Ishikawa (cell line): ENCODE data around the gene PTGS1.

Source experiments
- TEAD4 ChIP-seq: IDR thresholded peaks from 2 replicates; pipeline ENCODE4 v1.6.1; 2012
- TF ChIP-seq, protein P1 (sequence below): IDR thresholded peaks from 2 replicates; pipeline ENCODE4 v1.6.1; 2012
- TF ChIP-seq, protein P2 (sequence below): IDR thresholded peaks from 2 replicates; pipeline ENCODE4 v1.6.1; 2012; ENCODE audit warnings: low read depth, mild to moderate bottlenecking
- TF ChIP-seq, protein P3 (sequence below): IDR thresholded peaks from 2 replicates; pipeline ENCODE4 v1.6.1; 2012

DNA sequence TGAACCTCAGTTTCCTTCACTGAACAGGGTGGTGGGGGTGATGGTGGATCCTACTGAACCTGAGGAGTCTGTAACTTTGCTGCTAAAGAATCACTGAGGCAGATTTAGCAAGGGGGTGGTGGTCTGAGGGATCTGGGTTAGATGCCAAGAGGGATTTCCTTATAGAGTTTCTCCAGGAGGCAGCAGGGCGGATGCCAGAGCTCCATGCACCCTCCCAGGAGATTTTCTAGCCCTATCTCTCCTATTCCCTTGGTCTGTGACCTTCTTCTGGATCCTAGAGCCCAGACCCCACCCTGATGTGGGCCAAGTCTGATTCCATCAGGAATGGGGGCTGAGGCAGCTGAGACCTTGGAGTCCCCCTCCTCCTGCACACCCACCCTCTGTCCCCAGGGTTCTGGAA is 6.0 kb downstream of the PTGS1 start:
- TF ChIP-seq, protein P1, sequence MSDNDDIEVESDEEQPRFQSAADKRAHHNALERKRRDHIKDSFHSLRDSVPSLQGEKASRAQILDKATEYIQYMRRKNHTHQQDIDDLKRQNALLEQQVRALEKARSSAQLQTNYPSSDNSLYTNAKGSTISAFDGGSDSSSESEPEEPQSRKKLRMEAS: no peak
- TF ChIP-seq, protein P2, sequence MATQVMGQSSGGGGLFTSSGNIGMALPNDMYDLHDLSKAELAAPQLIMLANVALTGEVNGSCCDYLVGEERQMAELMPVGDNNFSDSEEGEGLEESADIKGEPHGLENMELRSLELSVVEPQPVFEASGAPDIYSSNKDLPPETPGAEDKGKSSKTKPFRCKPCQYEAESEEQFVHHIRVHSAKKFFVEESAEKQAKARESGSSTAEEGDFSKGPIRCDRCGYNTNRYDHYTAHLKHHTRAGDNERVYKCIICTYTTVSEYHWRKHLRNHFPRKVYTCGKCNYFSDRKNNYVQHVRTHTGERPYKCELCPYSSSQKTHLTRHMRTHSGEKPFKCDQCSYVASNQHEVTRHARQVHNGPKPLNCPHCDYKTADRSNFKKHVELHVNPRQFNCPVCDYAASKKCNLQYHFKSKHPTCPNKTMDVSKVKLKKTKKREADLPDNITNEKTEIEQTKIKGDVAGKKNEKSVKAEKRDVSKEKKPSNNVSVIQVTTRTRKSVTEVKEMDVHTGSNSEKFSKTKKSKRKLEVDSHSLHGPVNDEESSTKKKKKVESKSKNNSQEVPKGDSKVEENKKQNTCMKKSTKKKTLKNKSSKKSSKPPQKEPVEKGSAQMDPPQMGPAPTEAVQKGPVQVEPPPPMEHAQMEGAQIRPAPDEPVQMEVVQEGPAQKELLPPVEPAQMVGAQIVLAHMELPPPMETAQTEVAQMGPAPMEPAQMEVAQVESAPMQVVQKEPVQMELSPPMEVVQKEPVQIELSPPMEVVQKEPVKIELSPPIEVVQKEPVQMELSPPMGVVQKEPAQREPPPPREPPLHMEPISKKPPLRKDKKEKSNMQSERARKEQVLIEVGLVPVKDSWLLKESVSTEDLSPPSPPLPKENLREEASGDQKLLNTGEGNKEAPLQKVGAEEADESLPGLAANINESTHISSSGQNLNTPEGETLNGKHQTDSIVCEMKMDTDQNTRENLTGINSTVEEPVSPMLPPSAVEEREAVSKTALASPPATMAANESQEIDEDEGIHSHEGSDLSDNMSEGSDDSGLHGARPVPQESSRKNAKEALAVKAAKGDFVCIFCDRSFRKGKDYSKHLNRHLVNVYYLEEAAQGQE: no peak
- no peak for TF ChIP-seq TEAD4
- TF ChIP-seq, protein P3, sequence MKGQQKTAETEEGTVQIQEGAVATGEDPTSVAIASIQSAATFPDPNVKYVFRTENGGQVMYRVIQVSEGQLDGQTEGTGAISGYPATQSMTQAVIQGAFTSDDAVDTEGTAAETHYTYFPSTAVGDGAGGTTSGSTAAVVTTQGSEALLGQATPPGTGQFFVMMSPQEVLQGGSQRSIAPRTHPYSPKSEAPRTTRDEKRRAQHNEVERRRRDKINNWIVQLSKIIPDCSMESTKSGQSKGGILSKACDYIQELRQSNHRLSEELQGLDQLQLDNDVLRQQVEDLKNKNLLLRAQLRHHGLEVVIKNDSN: no peak
